Uterus (tissue), 4 donors: ENCODE results near the gene SH3BP5. TPM values are rescaled to one million over a fixed set of nuclear protein-coding genes. Genes with fewer than 3 reads are reported as not detected.

Source experiments
- DNase-seq, 2 donors: peaks; one replicate each; pipeline ENCODE4 v3.0.0-alpha.2; 2019 to 2020
- H3K27ac ChIP-seq, 2 donors: fragments of 200-600 bp; sonication (generic); 1 replicate in 1 of 2; 2 replicates in 1 of 2; pipeline ENCODE4 v1.5.1; 2016 to 2018
- H3K27me3 ChIP-seq, 2 donors: fragments of 200-600 bp; sonication (generic); one replicate each; pipeline ENCODE4 v1.5.1; 2018 to 2019; ENCODE audit warnings: control low read depth in 1 of 2
- H3K36me3 ChIP-seq, 2 donors: fragments of 200-600 bp; sonication (generic); one replicate each; pipeline ENCODE4 v1.5.1; 2019; ENCODE audit warnings: control low read depth in 1 of 2
- H3K4me1 ChIP-seq, 2 donors: fragments of 200-600 bp; sonication (generic); one replicate each; pipeline ENCODE4 v1.5.1; 2018 to 2019; ENCODE audit warnings: control low read depth in 1 of 2
- H3K4me3 ChIP-seq, 2 donors: fragments of 200-600 bp; sonication (generic); 1 replicate in 1 of 2; 2 replicates in 1 of 2; pipeline ENCODE4 v1.5.1; 2018 to 2019; ENCODE audit warnings: mild to moderate bottlenecking in 1 of 2
- H3K9me3 ChIP-seq, 2 donors: fragments of 200-600 bp; sonication (generic); one replicate each; pipeline ENCODE4 v1.5.1; 2019; ENCODE audit warnings: control low read depth in 1 of 2
- CTCF ChIP-seq, 4 experiments: fragments of 200-600 bp in 2 of 4; fragments of 450-650 bp in 2 of 4; sonication (generic) in 2 of 4; IDR thresholded peaks; one replicate each; pipeline ENCODE4 v1.5.1; 2016 to 2019; ENCODE audit warnings: antibody characterized with exemption in 4 of 4, mild to moderate bottlenecking in 2 of 4, moderate library complexity in 1 of 4
- POLR2A ChIP-seq, 2 donors: fragments of 450-650 bp; IDR thresholded peaks; one replicate each; pipeline ENCODE4 v1.6.1; 2016; ENCODE audit warnings: antibody characterized with exemption in 2 of 2, mild to moderate bottlenecking in 1 of 2, moderate library complexity in 1 of 2
- intact Hi-C: fragments of 100-400 bp; cut with DNase I; formaldehyde crosslinking; loops from one replicate; pipeline ENCODE4 v1.15.1; 2023; ENCODE audit warnings: low total_unique reads
- total RNA-seq, 4 donors: library from RNA; depleted of rRNA in 3 of 4; stranded (reverse); fragments of >200 nt in 3 of 4; gene quantifications; one replicate each; pipeline versions ENCODE4 v1.1.0 to v1.2.4, GENCODE V29; 2014 to 2023
- donor health status: DM: yes; HTN: yes; CAD: no.

SH3BP5 gene
- total RNA-seq, 4 donors from 2014 or later, result 58.8 to 154 (median 75.5) TPM

- Histone ChIP-seq H3K36me3 (no peaks in the 10 kb centered on the region), H3K27me3 (no peaks in the 10 kb centered on the region), H3K4me1 (no peaks in the 10 kb centered on the region), H3K27ac (no peak overlapping the region), H3K9me3 (no peaks in the 10 kb centered on the region), H3K4me3 (no peak overlapping the region)
- TF ChIP-seq POLR2A (IDR thresholded peaks at IDR 0.05), result no peak
- TF ChIP-seq CTCF (IDR thresholded peaks at IDR 0.05), result no peak
- intact Hi-C loops, result no loop called here
- DNase-seq, result no peak
Observed at GRCh38 chr3:15342246-15342645, 9.9 kb upstream of the SH3BP5 start.

GRCh38 chr3:15341030-15341726, 8.8 kb upstream of the SH3BP5 start:
- intact Hi-C loops, result no loop called here
- Histone ChIP-seq H3K4me3 (no peak overlapping the region), H3K36me3 (no peaks in the 10 kb centered on the region), H3K4me1 (no peaks in the 10 kb centered on the region), H3K9me3 (no peaks in the 10 kb centered on the region), H3K27me3 (no peaks in the 10 kb centered on the region), H3K27ac (no peak overlapping the region)
- DNase-seq, result no peak
- TF ChIP-seq CTCF (IDR thresholded peaks at IDR 0.05) (no peak), POLR2A (IDR thresholded peaks at IDR 0.05) (no peak)

GRCh38 chr3:15339786-15340215, 7.4 kb upstream of the SH3BP5 start:
- Histone ChIP-seq H3K36me3 (no peaks in the 10 kb centered on the region), H3K9me3 (no peaks in the 10 kb centered on the region), H3K27ac (no peak overlapping the region), H3K27me3 (no peaks in the 10 kb centered on the region), H3K4me3 (no peak overlapping the region), H3K4me1 (no peaks in the 10 kb centered on the region)
- DNase-seq, result no peak
- intact Hi-C loops, result loop anchor here (5.0 kb wide), 1 partner anchor 42 kb away; no protein-coding TSS in a partner anchor
- no peak for TF ChIP-seq POLR2A (IDR thresholded peaks at IDR 0.05)
- no peak for TF ChIP-seq CTCF (IDR thresholded peaks at IDR 0.05)

GRCh38 chr3:15339001-15339400, 6.6 kb upstream of the SH3BP5 start:
- no peaks in the 10 kb centered on the region for H3K27me3 ChIP-seq
- H3K4me3 ChIP-seq, result no peak overlapping the region
- no peak for DNase-seq
- no peaks in the 10 kb centered on the region for H3K36me3 ChIP-seq
- intact Hi-C loops, result loop anchor here (5.0 kb wide), 1 partner anchor 43 kb away; no protein-coding TSS in a partner anchor
- no peak for TF ChIP-seq CTCF (IDR thresholded peaks at IDR 0.05)
- no peak for TF ChIP-seq POLR2A (IDR thresholded peaks at IDR 0.05)
- no peaks in the 10 kb centered on the region for H3K9me3 ChIP-seq
- H3K27ac ChIP-seq, result no peak overlapping the region
- H3K4me1 ChIP-seq, result no peaks in the 10 kb centered on the region

GRCh38 chr3:15337963-15338362, 5.6 kb upstream of the SH3BP5 start:
- TF ChIP-seq POLR2A (IDR thresholded peaks at IDR 0.05) (no peak), CTCF (IDR thresholded peaks at IDR 0.05) (no peak)
- Histone ChIP-seq H3K36me3 (no peaks in the 10 kb centered on the region), H3K4me1 (no peaks in the 10 kb centered on the region), H3K27me3 (no peaks in the 10 kb centered on the region), H3K27ac (no peak overlapping the region), H3K4me3 (no peak overlapping the region), H3K9me3 (no peaks in the 10 kb centered on the region)
- intact Hi-C loops, result loop anchor here (5.0 kb wide), 1 partner anchor 44 kb away; no protein-coding TSS in a partner anchor
- DNase-seq, result no peak
